ENCODE results near the gene GMDS.

GMDS gene

DNA sequence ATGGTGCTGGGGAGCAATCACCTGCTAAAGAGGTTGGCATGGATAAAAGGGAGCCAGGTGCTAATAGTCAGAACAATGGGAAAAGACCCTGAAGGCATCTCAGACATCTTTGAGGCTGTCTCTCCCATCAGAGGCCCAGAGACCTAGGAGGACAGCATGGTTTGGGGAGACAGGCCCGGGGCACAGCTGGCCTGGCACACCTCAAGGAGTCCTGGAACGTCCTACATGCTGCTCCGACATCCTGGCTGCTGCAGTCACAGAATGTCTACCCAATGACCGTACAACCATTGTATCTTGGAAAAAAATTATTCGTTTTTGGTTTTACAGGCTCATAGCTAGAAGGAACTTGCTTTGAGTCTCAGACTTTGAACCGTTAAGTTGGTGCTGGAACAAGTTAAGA lies 4.4 kb downstream of the GMDS start:
- DNase-seq (ENCODE audit: low read depth): no peak

DNA sequence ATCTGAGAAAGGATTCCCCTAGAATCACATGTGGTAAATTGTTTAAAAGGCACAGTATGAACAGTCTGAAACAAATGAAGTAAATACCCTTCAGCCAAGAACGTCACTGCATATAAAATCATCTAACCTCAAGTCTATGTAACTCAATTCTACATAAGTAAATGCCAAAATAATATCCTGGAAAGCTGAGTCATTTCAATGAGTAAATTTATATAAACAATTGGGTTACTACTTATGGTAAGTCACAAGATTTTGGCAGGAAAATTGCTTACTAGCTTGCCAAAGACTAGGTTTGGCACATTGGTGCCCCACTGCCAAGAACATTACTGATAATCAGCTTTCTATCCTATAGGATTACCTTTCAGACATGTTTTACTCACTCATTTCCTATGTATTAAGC lies 8.4 kb downstream of the GMDS start:
- no peak for DNase-seq (ENCODE audit: low read depth)

DNA sequence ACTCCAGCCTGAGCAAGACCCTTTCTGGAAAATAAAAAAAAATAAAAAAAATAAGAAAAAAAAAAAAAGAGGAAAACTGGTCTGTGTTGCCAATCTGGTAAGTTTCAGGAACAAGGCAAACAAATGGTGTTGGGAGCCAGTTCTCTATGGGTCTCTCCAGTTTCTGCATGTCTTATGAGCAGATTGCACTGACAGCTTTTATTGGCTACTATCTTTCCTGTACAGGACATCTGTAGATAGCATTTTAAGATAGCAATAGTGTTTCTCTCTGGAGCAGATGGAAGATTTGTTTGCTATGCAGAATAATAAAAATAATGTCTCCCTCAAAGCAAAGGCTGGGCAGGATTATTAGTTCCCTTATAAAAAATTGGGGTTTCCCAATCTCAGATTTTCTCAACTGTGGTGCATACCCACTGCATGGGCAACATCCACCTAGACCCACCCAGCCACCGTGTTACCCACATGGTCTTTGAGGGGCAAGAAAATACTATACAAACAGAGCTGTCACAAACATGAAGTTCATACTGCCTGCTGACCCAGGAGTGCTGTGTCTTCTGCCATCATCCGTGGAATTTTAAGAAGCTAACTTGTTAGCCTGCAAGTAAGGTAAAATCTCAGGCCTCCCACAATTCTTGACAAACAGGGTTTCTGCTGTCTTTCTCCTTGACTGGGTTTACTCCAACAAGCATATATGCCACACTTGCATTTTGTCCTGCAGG lies 9.5 kb downstream of the GMDS start:
- no peak for DNase-seq (ENCODE audit: low read depth)

DNA sequence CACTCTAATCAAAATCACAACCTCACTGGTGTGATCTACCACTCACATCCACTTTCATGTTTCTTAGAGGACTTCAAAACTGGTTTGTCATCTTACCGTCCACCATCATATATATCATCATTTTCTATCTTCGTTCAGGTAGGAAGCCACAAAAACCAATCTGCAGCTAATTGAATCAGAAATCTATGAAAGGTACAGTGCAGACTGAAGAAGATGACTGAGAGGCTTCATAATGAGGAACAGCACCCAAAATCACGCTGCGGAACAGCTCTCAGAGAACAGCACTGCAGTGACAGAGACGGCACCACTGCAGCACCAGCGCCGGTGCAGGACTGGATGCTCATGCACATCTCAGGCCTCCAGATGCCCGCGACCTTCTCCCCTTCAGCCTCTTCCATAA lies 13.0 kb downstream of the GMDS start:
- no peak for DNase-seq (ENCODE audit: low read depth)

DNA sequence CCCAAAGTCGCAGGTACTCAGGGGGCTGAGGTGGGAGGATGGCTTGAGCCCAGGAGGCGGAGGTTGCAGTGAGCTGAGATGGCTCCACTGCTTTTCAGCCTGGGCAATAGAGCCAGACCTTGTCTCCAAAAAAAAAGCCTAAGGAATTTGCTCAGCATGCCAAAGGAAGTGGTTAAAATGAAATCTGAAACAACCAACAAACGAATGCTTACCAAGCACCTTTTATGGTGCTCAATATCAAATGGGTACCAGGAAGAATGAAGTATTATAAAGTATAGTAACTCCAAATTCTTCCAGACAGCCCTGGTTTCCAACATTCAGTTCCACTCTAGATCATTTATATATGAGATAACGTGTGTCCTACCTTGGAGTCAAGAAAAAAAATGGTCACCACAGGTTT lies 14.0 kb downstream of the GMDS start:
- DNase-seq (ENCODE audit: low read depth): no peak

DNA sequence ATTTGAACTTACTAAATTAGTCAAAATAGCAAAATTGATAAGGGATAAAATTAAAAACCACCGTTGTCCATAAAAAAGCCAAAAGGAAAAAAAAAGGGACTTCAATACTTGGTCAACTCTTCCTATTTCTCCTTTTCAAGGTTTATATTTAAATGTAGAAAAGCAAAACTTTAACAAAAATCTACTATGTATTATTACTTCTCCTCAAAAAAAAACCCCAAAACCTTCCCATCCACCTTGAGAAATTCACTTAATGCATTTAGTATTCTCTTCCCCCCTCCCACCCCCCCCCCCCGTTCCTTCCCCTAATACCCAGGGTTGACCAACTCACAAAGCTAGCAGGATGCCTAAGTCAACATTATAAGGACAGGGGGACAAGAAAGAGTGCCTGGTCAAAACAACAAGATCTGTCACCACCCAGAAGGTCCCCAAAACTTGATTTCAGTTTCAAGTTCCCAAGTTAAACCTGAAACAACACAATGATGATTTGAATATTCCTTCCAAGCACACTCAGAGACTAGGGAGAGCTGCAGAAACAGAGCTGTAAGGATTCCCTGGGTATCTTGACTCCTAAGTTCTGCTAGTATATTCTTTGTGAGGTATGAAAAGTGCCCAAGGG lies 14.6 kb downstream of the GMDS start:
- DNase-seq (ENCODE audit: low read depth): no peak

DNA sequence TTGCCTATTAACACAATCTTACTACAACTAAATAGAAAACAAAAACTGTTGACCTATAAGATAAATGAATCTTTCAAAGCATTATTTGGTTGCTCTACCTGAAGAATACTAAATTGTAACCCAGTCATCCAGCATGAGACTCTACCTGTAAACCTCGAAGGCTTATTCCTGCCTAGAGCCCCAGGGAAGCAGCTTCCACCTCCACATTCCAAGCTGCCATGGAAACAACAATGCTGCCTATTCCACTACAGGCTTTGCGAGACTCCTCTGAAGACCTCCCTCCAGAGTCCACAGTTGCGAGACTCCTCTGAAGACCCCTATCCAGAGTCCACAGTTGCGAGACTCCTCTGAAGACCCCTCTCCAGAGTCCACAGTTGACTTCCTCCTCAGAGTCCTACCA lies 15.7 kb downstream of the GMDS start:
- DNase-seq (ENCODE audit: low read depth): no peak

DNA sequence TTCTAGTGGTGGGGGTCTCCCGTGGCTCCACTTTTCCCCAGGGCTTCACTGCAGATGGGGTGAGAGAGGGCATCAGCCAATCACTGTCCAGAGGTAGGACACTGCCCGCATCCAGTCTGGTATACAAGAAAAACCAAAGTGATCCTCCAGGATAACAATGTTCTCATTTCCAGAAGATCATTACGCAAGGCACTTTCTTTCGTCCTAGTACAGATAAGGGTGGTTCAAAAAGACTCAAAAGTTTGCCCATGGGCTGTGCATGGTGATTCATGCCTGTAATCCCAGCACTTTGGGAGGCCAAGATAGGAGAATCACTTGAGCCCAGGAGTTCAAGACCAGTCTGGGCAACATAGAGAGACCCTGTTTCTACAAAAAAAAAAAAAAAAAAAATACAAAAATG lies 16.4 kb downstream of the GMDS start:
- DNase-seq (ENCODE audit: low read depth): no peak

DNA sequence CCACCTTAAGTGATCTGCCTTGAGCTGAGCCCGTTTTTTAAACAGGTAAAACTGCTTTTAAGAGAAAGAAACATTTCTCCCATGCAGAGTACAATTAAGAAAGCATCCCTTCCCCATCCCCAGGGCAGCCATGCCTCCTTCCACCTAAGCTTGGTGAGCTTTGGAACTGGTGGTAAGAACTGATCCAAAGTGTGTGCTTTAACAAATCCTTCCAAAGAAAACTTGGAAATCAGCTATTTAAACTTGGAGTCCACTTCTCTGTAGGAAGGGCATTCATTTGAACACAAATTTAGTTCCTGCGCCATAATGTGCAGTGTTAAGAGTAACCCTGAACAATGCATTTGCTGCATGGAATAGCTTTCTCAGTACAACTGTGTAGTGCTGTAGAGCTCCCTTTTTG lies 17.0 kb downstream of the GMDS start:
- DNase-seq (ENCODE audit: low read depth): no peak

DNA sequence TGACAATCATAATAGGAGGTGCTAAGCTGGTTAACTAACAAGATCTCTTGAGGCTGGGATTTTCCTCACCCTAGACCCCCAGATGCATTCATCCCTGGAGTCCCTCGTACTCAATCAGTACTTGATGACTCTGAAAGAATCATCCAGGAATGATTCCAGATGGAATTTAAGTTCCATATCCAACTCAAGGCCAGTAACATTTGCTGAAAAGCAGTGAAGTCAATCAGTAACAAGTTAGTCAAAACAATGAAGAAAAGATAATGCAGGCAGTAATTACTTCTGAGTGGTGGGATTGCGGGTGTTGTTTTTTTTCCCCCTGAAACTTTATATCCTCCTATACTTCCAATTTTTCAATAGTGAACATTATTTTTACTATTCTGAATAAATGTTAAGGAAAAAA lies 18.6 kb downstream of the GMDS start:
- no peak for DNase-seq (ENCODE audit: low read depth)

DNA sequence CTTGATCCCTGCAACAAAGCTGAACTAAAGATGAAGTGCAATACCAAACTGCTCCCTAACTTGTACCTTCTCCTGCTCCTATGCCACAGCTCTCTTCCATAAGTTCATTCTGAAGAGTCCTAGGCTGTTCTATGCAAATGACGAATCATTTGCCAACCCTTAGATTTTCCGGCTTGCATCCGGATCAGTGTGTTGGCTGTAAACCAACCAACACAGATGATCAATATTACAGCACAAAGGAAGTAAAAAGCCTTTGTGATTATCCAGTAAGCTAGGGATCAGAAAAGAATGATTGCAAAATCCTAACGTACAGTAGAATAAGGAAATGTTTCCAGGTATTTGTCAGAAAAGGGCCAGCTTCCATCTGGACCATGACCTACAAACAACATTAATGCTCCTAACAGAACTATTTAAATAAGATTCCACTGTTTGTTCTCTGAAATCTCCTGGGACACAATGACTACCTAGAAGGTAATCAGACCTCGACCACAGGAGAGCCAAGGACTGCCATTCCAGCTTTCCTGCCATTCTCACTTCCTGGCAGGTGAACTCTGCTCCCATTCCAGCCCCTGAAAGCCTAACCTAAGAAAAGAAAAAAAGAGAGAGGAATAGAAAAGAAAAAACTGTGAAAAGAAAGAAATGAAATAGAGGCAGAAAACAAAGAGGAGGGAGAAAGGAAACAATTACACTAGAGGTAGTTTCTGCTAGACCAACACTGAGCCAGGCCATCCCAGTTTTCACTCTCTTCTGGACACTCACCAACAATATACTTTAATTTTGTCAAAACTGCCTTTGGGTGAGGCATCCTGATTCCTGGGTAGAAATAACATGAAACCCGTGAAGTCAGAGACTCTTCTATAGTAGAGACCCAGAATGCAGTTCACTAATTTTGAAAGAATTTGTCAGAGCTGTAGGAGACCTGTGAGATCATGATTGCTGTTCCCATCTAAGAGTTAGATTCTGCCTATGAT lies 19.7 kb downstream of the GMDS start:
- no peak for DNase-seq (ENCODE audit: low read depth)

DNA sequence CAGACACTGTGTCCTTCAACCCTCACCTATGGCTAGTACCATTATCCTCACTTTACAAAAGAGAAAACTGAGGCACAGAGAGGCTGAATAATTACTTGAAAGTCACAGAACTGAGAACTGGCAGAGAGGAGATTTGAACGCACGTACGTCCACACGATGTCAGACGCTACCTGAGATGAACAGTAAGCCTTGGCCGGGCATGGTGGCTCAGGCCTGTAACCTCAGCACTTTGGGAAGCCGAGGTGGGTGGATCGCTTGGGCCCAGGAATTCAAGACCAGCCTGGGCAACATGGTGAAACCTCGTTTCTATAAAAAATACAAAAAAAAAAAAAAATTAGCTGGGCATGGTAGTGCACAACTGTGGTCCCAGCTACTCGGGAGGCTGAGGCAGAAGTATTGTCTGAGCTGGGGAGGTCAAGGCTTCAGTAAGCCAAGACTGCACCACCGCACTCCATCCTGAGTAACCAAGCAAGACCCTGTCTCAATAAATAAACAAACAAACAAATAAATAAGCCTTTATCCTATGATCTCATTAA lies 20.5 kb downstream of the GMDS start:
- DNase-seq (ENCODE audit: low read depth): no peak

DNA sequence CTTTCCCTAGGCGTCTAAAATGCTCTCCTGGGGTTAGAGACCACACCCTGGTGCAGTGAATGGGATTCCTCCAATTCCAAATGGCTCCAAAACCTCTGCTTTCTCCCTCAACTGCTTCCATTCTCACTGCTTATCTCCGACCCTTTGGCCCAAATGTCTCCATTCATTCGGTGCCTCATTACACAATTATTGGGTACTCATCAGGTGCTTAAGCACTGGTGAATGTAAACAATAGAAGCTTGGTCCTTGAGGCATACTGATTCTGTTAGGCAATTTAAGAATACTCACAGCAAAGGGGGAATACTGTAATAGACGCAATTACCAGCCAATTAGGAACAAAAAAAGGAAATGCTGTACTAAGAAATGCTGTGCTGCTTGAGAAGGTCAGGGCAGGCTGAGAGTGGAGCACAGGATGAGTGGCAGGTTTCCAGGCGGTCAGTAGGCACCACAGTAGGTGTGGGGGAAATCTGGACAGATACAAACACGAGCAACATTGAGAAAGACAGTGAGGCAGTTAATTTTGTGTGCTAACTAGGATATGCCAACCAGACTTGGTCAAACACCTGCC lies 23.0 kb downstream of the GMDS start:
- DNase-seq (ENCODE audit: low read depth): no peak

DNA sequence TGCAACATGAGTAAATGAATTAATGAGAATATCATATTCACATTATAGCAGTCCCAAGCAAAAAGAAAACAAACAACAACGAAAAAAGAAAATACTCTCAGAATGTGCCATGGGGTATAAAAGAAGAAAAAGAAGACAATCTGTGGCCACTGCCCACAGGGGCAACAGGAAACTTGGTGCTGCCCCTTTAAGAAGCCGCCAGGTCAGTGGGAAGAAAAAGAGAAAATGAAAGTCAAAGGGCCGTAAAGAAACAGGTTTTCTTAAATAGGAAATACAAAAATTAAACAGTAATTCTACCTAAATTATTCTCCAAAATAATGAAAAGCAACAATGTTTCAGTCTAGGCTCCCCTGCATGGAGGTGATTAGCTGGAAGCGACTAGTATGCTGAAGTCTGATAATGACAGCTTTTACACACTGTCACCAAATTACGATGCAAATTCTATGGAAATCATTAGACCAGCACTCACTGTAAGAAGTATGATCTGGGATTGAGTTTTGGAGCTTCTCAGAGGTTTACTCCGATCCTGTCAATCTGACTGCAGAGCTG lies 23.6 kb downstream of the GMDS start:
- DNase-seq (ENCODE audit: low read depth): no peak

DNA sequence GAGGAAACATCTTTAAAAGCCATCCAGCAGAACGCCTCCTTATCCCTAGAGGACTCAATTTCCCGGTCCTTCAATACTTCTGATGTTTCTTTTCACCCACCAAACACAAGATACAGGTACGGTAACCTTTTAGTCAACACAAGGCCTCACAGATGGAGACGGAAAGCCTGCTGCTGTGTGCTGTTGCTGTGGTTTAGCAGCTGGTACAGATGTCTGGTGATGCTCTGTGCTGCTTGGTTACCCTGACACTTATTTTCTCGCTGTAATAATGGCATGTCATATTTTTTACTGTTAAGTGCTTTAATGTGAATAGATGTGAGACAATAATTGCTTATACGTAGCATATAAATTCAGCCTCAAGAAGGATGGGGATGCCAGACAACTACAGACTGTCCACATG lies 25.3 kb downstream of the GMDS start:
- DNase-seq (ENCODE audit: low read depth): no peak

DNA sequence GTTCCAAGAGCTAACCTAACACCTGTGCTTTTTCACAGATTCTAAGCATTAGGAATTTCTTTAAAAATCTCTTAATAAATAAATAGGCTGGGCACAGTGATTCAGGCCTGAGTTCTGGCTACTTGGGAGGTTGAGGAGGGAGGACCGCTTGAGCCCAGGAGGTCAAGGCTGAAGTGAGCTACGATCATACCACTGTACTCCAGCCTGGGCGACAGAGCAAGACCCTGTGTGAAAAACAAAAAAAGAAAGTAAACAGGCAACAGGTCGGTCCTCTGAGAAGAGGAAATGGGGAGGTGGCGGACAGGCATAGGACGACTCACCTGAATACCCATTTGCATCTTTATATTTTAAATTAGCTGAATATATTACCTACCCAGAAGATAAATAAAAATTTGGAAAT lies 26.5 kb downstream of the GMDS start:
- DNase-seq (ENCODE audit: low read depth): no peak

DNA sequence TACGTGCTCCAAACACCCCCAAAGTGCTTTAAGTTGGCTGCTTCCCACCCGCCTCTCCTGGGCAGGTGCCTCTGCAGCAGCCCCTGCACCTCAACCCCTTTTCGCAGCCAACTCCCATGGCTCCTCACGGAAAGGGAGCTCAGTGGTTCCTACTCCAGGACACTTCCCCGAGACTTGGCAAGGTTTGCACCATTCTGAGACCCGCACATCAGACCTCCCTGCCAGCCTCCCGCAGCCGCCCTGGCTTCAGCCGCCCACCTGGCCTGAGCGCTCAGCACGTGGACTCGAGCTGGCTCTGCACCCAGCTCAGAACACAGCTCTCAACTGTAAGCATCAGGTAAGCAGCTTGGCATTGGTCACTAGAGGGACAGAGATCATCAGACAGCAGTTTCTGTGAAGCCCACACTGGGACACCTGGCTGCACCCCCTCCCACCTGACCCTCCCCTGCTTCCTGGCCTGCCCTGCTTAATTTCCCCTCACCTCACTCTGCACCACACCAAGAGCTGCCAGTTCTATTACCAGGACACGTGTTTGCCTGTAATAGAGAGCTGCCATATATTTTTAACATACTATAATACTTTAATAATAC lies 28.5 kb downstream of the GMDS start:
- DNase-seq (ENCODE audit: low read depth): no peak

DNA sequence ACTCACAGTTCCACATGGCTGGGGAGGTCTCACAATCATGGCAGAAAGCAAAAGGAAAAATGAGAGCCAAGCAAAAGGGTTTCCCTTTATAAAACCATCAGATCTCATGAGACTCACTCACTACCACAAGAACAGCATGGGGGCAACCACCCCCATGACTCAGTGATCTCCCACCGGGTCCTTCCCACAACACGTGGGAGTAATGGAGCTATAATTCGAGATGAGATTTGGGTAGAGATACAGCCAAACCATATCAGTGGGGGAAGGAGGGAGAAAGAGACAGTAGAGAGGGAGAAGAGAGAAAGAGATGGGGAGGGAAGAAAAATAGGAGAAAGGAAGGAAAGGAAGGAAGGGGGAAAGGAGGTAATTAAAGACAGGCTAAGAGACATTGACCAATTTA lies 30.1 kb downstream of the GMDS start:
- DNase-seq (ENCODE audit: low read depth): no peak

DNA sequence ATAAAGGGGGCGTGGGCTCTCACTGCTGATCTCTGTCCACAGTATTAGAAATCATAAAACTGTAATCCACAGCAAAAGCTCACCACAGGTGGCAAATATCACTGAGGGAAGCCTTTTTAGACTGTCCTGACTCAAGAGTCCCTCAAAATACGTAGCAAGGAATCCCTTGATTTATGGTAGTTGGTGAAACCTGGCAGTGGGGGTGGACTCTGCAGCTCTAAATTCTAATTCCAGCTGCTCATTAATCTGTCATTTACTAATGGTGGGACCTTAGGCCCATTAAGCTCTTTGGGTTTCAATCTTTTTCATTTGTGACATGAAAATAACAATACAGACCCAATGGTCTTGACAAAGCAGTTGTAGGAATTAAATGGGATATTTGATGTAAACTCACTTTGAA lies 32.3 kb downstream of the GMDS start:
- no peak for DNase-seq (ENCODE audit: low read depth)

DNA sequence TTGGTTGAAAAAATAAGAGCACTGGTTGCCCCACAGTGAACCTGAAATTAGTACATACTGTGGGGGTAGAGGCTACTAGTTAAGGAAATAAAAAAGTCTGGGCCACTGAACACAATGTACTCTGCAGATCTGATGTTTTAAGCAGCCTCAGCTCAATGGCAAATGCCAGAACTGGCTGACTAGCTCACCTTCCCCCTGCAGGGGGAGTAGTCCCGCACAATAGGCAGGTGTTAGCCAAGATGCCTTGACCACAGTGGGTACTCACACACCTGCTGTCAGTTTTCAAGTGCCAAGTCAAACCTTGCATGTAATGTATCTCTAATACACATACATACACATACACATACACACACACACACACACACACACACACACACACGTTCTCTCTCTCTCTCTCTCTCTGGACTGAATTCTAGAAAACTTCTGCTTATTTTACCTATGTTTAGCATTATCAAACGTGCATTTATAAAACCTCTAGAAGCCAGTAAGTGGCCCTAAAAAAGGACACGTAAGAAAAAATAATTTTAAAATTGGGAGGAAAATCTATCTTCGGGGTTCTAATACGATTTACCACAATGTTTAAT lies 36.1 kb downstream of the GMDS start:
- DNase-seq (ENCODE audit: low read depth): peak; percentile 22

DNA sequence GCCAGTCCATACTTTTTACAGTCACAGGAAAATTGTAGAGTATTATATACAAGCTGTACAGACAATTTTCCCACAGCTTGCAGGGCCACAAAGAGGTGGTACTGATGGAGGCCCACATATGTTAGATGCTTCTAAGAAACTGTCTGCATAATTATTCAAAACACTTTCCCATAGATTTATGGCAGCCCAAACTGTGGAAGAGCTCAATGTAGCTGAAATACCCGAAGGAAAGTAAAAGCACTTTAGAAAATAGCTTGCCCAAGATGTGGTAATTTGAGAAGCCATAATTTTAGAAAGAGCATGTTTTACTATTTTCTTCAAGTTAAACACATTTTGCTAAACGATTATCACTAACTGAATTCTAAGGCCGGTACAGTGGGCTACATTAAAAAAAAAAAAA lies 36.9 kb downstream of the GMDS start:
- no peak for DNase-seq (ENCODE audit: low read depth)

All from stimulated activated CD8-positive, alpha-beta memory T cell treated with anti-CD3 and anti-CD28 coated beads, Interleukin-4, amount 100 ng/mL, for 24 hours (primary cell).